NT2/D1 (cell line): ENCODE results near the gene FSIP1.

Source experiments
- YY1 ChIP-seq: IDR thresholded peaks from 2 replicates; pipeline ENCODE4 v1.6.1; 2011; ENCODE audit not compliant: insufficient read length, insufficient read depth
- ZNF274 ChIP-seq: IDR thresholded peaks from 2 replicates; pipeline ENCODE4 v1.6.1; 2011; ENCODE audit warnings: mild to moderate bottlenecking, low read depth, low read length

- TF ChIP-seq YY1 (no peak), ZNF274 (no peak)
These were observed 30.4 kb downstream of the FSIP1 start for GRCh38 chr15:39752246-39752645.
